ENCODE results near the gene PPM1N.

Gene PPM1N

DNA sequence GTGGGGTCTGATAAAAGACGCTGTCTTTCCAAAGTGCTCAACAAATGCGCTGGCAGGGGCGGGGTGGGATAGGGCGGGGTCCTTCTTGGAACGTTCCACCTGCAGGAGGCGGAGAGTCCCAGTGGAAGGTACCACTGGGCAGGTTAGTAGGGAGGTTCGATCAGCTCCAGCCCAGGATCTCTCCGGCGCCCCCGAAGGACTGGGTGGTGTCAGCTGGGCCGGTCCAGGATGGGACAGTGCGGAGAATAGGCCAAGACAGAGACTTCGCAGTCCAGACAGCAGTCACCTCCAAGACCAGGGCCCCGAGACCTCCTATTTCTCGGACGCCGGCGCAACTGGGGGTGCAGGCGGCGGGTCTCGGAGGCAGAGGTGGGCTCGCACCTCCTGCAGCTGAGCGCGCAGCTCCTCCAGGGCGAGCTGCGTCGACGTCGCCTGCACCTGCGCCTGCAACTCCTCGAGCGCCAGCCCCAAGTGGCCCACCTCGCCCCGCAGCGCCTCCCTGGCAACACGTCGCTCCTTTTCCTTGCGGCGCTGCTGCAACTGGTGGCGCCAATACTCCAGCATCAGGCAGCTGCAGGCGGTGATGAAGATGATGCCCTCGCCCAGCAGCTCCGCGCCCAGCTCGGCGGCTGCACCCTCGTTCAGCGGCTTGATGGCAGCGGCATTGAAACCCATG, 30.6 kb downstream of the PPM1N start:
- H3K4me3 ChIP-seq (ENCODE audit: low read depth, low read length) = no peak overlapping the region
- peak overlapping the region; percentile 52 for H3K4me2 ChIP-seq (ENCODE audit: low read length)
- H3K27me3 ChIP-seq (ENCODE audit: control insufficient read depth, insufficient read depth, low read length) = no peaks in the 10 kb centered on the region
- no peaks in the 10 kb centered on the region for H3K9me3 ChIP-seq (ENCODE audit: control insufficient read depth, low read length)
- peaks cover 3% of the 10 kb centered on the region for H3K4me1 ChIP-seq
- TF ChIP-seq, protein P1, sequence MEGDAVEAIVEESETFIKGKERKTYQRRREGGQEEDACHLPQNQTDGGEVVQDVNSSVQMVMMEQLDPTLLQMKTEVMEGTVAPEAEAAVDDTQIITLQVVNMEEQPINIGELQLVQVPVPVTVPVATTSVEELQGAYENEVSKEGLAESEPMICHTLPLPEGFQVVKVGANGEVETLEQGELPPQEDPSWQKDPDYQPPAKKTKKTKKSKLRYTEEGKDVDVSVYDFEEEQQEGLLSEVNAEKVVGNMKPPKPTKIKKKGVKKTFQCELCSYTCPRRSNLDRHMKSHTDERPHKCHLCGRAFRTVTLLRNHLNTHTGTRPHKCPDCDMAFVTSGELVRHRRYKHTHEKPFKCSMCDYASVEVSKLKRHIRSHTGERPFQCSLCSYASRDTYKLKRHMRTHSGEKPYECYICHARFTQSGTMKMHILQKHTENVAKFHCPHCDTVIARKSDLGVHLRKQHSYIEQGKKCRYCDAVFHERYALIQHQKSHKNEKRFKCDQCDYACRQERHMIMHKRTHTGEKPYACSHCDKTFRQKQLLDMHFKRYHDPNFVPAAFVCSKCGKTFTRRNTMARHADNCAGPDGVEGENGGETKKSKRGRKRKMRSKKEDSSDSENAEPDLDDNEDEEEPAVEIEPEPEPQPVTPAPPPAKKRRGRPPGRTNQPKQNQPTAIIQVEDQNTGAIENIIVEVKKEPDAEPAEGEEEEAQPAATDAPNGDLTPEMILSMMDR (IDR thresholded peaks at IDR 0.05) = peak; percentile 27
- H2AFZ ChIP-seq = peak overlapping the region; percentile 85
- no peaks in the 10 kb centered on the region for H3K36me3 ChIP-seq (ENCODE audit: control insufficient read depth, insufficient read depth, low read length)
- H3K79me2 ChIP-seq = no peaks in the 10 kb centered on the region
- H3K9ac ChIP-seq = no peak overlapping the region
- no peak overlapping the region for H3K27ac ChIP-seq

DNA sequence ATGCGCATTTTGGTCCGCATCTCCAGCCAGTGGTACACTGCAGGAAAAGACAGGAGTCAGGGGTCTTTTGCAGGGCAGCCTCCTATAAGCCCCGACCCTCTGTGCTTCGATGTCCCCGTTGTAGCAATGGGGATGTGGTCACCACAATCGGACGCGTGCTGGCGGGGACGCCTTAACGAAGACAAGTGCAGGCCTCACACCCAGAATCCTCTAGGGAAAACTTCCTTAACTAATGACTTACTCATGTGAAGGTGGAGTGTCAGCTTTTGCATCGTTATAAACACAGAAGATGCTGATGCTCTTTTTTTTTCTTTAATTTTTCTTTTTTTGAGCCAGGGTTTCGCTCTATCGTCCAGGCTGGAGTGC, 31.2 kb downstream of the PPM1N start:
- TF ChIP-seq, protein P1 (IDR thresholded peaks at IDR 0.05) = no peak
- Histone ChIP-seq H3K9ac (no peak overlapping the region), H3K4me2 (ENCODE audit: low read length) (peak overlapping the region; percentile 52), H3K79me2 (no peaks in the 10 kb centered on the region), H3K27me3 (ENCODE audit: control insufficient read depth, insufficient read depth, low read length) (no peaks in the 10 kb centered on the region), H3K4me1 (peaks cover 3% of the 10 kb centered on the region), H2AFZ (peak overlapping the region; percentile 85), H3K36me3 (ENCODE audit: control insufficient read depth, insufficient read depth, low read length) (no peaks in the 10 kb centered on the region), H3K9me3 (ENCODE audit: control insufficient read depth, low read length) (no peaks in the 10 kb centered on the region), H3K27ac (no peak overlapping the region), H3K4me3 (ENCODE audit: low read depth, low read length) (no peak overlapping the region)

DNA sequence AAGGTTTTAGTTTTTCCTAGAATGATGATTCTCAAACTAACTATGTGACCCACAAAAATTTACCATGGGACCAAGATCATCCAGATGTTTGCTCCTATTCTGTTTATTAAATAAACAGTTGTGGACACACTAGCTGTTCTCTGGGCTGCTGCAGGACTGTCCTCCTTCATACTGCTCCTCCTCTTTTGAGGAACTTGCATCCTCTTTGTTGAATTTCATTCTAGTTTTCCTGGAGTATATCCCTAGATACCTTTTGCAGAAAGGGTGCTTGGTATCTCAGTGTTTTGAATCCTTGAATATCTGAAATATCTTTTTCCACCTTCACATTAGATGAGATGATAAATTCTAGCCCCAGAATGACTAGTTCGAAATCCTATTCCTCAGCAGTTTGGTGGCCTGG, 33.1 kb downstream of the PPM1N start:
- TF ChIP-seq, protein P1 (IDR thresholded peaks at IDR 0.05) = no peak
- no peak overlapping the region for H3K9ac ChIP-seq

DNA sequence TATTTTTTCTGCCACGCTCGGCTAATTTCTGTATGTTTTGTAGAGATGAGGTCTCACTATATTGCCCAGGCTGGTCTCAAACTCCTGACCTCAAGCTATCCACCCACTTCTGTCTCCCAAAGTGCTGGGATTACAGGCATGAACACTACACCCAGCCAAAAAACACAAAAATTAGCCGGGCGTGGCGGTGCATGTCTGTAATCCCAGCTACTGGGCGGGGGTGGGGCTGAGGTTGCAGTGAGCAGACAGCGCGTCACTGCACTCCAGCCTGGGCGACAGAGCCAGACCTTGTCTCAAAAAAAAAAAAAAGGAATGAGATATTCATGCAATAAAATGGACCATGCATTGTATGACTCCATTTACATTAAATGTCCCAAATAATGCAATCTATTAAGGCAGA, 41.2 kb downstream of the PPM1N start:
- H2AFZ ChIP-seq = no peak overlapping the region
- H3K9ac ChIP-seq = no peak overlapping the region
- H3K79me2 ChIP-seq = no peaks in the 10 kb centered on the region
- no peaks in the 10 kb centered on the region for H3K36me3 ChIP-seq (ENCODE audit: control insufficient read depth, insufficient read depth, low read length)
- no peaks in the 10 kb centered on the region for H3K9me3 ChIP-seq (ENCODE audit: control insufficient read depth, low read length)
- H3K4me2 ChIP-seq (ENCODE audit: low read length) = no peak overlapping the region
- no peak overlapping the region for H3K4me3 ChIP-seq (ENCODE audit: low read depth, low read length)
- no peaks in the 10 kb centered on the region for H3K27me3 ChIP-seq (ENCODE audit: control insufficient read depth, insufficient read depth, low read length)
- TF ChIP-seq, protein P1 (IDR thresholded peaks at IDR 0.05) = no peak
- H3K4me1 ChIP-seq = no peaks in the 10 kb centered on the region
- no peak overlapping the region for H3K27ac ChIP-seq

More for the DNA sequence above, 33.1 kb downstream of the PPM1N start:
- Histone ChIP-seq H3K4me1 (peaks cover 3% of the 10 kb centered on the region), H3K9me3 (ENCODE audit: control insufficient read depth, low read length) (no peaks in the 10 kb centered on the region), H3K36me3 (ENCODE audit: control insufficient read depth, insufficient read depth, low read length) (no peaks in the 10 kb centered on the region), H3K27ac (no peak overlapping the region), H3K79me2 (no peaks in the 10 kb centered on the region), H3K4me3 (ENCODE audit: low read depth, low read length) (no peak overlapping the region), H3K4me2 (ENCODE audit: low read length) (no peak overlapping the region), H2AFZ (no peak overlapping the region), H3K27me3 (ENCODE audit: control insufficient read depth, insufficient read depth, low read length) (no peaks in the 10 kb centered on the region)

DNA sequence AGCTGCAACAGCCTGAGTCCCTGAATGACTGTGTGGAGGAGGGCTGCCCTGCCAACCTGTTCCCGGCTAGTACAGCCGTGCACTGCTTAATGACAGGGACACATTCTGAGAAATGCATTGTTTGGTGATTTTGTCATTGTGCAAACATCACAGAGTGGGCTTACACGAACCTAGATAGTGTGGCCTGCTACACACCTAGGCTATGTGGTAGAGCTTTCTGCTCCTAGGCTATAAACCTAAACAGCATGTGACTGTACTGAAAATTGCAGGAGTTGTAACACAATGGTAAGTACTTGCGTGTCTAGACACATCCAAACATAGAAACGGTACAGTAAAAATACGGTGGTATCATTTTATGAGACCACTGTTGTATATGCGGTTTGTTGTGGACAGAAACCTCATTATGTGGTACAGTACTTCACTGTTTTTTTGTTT, 44.0 kb downstream of the PPM1N start:
- no peaks in the 10 kb centered on the region for H3K4me1 ChIP-seq
- H3K79me2 ChIP-seq = no peaks in the 10 kb centered on the region
- H3K27ac ChIP-seq = no peak overlapping the region
- no peaks in the 10 kb centered on the region for H3K9me3 ChIP-seq (ENCODE audit: control insufficient read depth, low read length)
- H3K9ac ChIP-seq = no peak overlapping the region
- no peaks in the 10 kb centered on the region for H3K36me3 ChIP-seq (ENCODE audit: control insufficient read depth, insufficient read depth, low read length)
- no peak overlapping the region for H2AFZ ChIP-seq
- no peak overlapping the region for H3K4me3 ChIP-seq (ENCODE audit: low read depth, low read length)
- H3K27me3 ChIP-seq (ENCODE audit: control insufficient read depth, insufficient read depth, low read length) = no peaks in the 10 kb centered on the region
- TF ChIP-seq, protein P1 (IDR thresholded peaks at IDR 0.05) = no peak
- no peak overlapping the region for H3K4me2 ChIP-seq (ENCODE audit: low read length)

Data from parathyroid adenoma (tissue), 2 donors.